HG03108 (cell line): ENCODE measurements around the gene FBLN1.
"Not testable (repeated sequence)": the region's sequence is repeated elsewhere in the genome, so short reads cannot be mapped to it uniquely, and the experiment has no call there.

Source experiments
- ATAC-seq: cut with Tn5 transposase; IDR thresholded peaks from one replicate; pipeline ENCODE4 v1.9.1; 2021; ENCODE audit warnings: moderate library complexity; ENCODE audit not compliant: unreplicated experiment

FBLN1 gene

GRCh38 chr22:45544588-45545170 is 42.0 kb downstream of the FBLN1 start:
- ATAC-seq, result no peak

GRCh38 chr22:45546333-45547015 is 43.8 kb downstream of the FBLN1 start:
- ATAC-seq, result no peak

DNA sequence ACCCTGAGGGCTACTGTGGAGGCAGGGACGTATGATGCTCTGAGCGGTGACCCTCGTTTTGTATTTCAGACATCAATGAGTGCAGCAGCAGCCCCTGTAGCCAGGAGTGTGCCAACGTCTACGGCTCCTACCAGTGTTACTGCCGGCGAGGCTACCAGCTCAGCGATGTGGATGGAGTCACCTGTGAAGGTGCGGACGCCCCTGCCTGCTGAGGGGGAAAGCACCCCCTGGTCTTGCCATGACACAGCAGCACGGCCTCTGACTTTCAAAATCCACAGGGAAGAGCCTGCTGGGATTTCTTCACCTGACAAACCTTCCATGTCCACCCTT is 44.3 kb downstream of the FBLN1 start:
- ATAC-seq, result no peak

GRCh38 chr22:45547731-45548130 is 45.0 kb downstream of the FBLN1 start:
- no peak for ATAC-seq

DNA sequence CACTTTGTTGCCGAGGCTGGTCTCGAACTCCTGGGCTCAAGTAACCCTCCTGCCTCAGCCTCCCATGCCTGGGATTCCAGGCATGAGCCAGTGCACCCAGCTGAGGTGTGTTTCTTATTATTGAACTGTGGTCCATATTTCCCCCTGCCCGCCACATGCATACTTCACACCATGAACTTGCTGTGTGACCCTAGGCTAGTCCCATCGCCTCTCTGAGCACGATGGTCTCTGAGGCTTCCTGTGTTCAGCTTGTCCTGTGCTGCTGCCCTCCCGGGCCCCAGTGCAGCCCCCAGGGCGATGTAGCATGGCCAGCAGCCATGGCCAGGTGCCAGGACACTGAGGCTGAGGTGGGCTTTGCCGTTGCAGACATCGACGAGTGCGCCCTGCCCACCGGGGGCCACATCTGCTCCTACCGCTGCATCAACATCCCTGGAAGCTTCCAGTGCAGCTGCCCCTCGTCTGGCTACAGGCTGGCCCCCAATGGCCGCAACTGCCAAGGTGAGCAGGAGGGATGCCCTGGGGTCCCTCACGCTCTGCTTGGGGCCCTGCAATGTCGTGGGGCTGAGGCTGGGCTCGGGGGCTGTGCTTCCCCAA is 45.7 kb downstream of the FBLN1 start:
- ATAC-seq, result no peak

DNA sequence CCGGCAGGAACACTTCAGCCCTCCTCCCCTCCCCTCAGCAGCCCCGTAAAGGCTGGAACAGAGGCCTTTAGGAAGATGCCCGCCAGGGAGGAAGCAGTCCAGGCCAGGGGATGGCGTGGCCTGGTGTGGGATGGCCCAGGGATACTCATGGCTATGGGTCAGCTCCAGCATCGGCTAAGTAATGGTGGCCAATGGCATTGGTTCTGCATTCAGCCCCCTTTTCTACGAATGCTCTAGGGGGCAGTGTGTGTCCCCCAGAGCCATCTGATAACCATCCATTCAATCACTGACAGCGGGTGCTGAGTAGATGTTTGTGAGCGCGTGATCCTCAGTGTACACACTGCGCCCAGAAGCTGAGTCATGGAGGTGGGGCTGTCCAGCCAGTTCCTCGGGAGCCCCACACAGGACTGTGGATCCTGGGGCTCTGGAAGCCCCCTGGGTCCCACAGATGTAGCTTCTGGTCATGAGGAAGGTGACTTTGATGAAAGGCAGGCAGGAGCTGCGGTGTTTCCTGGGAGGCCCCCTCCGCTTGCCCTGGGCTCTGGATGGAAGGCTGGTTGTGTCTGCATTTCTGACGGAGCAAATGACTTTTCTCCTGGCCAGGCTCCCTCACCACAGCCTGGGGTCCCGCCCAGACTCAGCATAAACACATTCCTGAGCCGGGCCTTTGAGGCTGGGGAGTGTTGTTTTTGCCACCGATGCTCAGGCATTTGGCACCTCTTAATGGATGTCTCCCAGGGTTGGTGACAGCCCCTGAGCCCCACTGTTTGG is 46.5 kb downstream of the FBLN1 start:
- ATAC-seq, result no peak

- ATAC-seq, result no peak
Measured at GRCh38 chr22:45549762-45550378, 47.2 kb downstream of the FBLN1 start.

DNA sequence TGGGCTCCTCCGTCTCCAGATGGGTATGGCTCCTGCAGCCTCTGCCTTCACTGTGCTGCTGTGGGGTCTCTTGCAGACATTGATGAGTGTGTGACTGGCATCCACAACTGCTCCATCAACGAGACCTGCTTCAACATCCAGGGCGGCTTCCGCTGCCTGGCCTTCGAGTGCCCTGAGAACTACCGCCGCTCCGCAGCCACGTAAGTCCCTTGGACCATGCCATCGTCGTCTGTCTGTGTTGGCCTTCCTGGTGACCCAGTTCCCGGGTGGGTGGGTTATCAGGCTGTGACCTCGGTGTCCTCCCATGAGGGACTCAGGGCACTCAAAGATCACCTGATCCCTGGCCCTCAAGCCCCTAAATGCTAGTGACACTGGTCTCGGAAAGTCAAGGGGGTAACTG is 47.7 kb downstream of the FBLN1 start:
- no peak for ATAC-seq

- ATAC-seq, result no peak
Measured at GRCh38 chr22:45550891-45551290, 48.2 kb downstream of the FBLN1 start.

DNA sequence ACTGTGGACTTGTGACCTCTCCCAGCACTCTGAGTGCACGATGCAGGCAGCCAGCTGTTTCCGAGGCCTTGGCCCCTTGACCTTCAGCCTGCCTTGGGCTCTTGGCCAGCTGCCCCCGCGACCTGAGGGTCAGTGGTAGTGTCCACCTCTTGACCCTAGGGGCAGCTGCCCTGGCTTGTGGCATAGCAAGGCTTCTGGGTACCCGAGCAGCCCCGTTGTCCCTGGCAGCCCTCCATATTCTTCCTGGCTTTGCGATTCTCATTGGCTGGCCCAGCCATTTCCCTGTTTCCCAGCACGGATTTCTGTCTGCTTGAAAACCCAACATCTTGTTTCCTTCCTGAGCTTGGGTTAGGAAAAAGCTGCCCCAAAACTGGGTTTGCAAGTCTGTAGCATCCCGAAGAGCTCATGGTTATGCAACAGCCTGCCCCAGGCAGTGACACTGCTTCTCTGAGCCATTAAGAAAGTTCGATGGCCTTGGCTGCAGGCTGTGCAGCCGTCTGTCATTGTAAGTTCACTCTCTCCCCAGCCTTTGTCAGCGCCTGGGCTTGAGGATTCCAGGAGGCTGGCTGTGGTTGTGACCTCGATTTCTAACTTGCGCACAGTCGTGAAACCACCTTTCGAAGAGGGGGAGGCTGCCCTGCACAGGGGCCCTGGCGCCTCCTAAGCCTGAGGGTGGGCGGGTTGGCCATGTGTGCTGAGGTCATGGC is 48.8 kb downstream of the FBLN1 start:
- no peak for ATAC-seq

GRCh38 chr22:45552017-45552411 is 49.3 kb downstream of the FBLN1 start:
- no peak for ATAC-seq

- no peak for ATAC-seq
Measured at GRCh38 chr22:45552580-45553350, 50.1 kb downstream of the FBLN1 start.

GRCh38 chr22:45553351-45554039 is 50.8 kb downstream of the FBLN1 start:
- no peak for ATAC-seq

- no peak for ATAC-seq
Measured at GRCh38 chr22:45554040-45554406, 51.3 kb downstream of the FBLN1 start.

DNA sequence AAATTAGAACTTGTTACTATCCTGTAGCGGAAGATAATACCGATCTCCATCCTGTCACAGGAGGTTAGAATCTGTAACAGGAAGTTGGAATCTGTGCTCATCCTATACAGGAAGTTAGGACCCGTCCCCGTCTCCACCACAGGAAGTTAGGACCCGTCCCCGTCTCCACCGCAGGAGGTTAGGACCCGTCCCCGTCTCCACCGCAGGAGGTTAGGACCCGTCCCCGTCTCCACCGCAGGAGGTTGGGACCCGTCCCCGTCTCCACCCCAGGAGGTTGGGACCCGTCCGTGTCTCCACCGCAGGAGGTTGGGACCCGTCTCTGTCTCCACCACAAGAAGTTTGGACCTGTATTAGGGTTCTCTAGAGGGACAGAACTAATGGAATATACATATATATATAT is 52.2 kb downstream of the FBLN1 start:
- ATAC-seq, result no peak

GRCh38 chr22:45557926-45558325 is 55.2 kb downstream of the FBLN1 start:
- not testable (repeated sequence) for ATAC-seq

DNA sequence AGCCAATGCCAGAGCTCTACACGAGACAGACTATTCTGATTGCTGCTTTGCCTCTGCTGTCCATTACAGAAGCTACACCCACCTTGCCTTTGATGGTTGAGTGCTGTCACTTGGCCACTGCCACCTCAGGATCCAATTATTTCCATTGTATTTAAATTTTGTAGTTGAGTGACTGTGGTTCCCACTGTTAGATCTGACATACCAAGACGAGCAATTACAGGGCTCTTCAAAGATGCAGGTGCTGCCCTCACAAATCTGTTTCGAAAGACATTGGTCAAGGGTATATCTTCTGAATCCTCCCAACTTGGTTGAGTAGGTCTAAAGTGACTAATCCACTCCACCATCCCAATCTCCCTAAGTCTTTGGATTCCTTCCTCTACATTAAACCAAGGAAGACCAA is 57.4 kb downstream of the FBLN1 start:
- not testable (repeated sequence) for ATAC-seq

- not testable (repeated sequence) for ATAC-seq
Measured at GRCh38 chr22:45560761-45561160, 58.1 kb downstream of the FBLN1 start.

- no peak for ATAC-seq
Measured at GRCh38 chr22:45562102-45562501, 59.4 kb downstream of the FBLN1 start.
